Glomerular endothelial cell (primary cell): ENCODE results near the gene OR9Q2. TPM values are rescaled to one million over a fixed set of nuclear protein-coding genes. Genes with fewer than 3 reads are reported as not detected.

Source experiments
- total RNA-seq: library from RNA; depleted of rRNA; stranded (reverse); fragments of >200 nt; gene quantifications from 2 replicates; pipeline ENCODE4 v1.2.3, GENCODE V29; 2015

OR9Q2 gene
- total RNA-seq, 1 donor from 2014 or later = not detected

Other genes with a start within 250 kb of the OR9Q2 start
- gene OR9Q1, start 165.2 kb upstream of the OR9Q2 start, total RNA-seq = not detected in 2 replicates
- gene OR6Q1, start 158.1 kb upstream of the OR9Q2 start, total RNA-seq = not detected in 2 replicates
- not detected in 2 replicates for gene OR9I1, start 63.5 kb upstream of the OR9Q2 start, total RNA-seq
- not detected in 2 replicates for gene OR1S2, start 15.1 kb downstream of the OR9Q2 start, total RNA-seq
- not detected in 2 replicates for gene OR1S1, start 23.6 kb downstream of the OR9Q2 start, total RNA-seq
- gene OR10Q1, start 39.8 kb downstream of the OR9Q2 start, total RNA-seq = not detected in 2 replicates
- not detected in 2 replicates for gene OR10W1, start 79.2 kb downstream of the OR9Q2 start, total RNA-seq
- gene OR5B17, start 170.0 kb downstream of the OR9Q2 start, total RNA-seq = not detected in 2 replicates
- gene OR5B3, start 217.8 kb downstream of the OR9Q2 start, total RNA-seq = not detected in 2 replicates
- not detected in 2 replicates for gene OR5B2, start 239.1 kb downstream of the OR9Q2 start, total RNA-seq